SW480 (cell line): ENCODE data around the gene BTAF1.
"Not testable (repeated sequence)": the region's sequence is repeated elsewhere in the genome, so short reads cannot be mapped to it uniquely, and the experiment has no call there.

Experiments used
- DNase-seq: peaks from one replicate; pipeline ENCODE4 v3.0.0-alpha.2; 2016; ENCODE audit warnings: low spot score

The BTAF1 gene

GRCh38 chr10:91923371-91924211 is at the start of gene BTAF1:
BTAF1 (plus strand) TSS chr10:91923770; CDS start chr10:91924077, 307 bp downstream.
- DNase-seq: peak; percentile 85

GRCh38 chr10:91875156-91875555 is 48.4 kb upstream of the BTAF1 start:
- DNase-seq: no peak

GRCh38 chr10:91875779-91876178 is 47.8 kb upstream of the BTAF1 start:
- no peak for DNase-seq

- DNase-seq: no peak
Observed at GRCh38 chr10:91879515-91880170, 43.9 kb upstream of the BTAF1 start.

- no peak for DNase-seq
Observed at GRCh38 chr10:91880310-91880709, 43.3 kb upstream of the BTAF1 start.

GRCh38 chr10:91883549-91884444 is 39.8 kb upstream of the BTAF1 start:
- no peak for DNase-seq

- no peak for DNase-seq
Observed at GRCh38 chr10:91884536-91884935, 39.0 kb upstream of the BTAF1 start.

GRCh38 chr10:91885362-91886079 is 38.0 kb upstream of the BTAF1 start:
- DNase-seq: no peak

GRCh38 chr10:91886954-91887271 is 36.7 kb upstream of the BTAF1 start:
- no peak for DNase-seq

- peak; percentile 43 for DNase-seq
Observed at GRCh38 chr10:91887272-91888076, 36.1 kb upstream of the BTAF1 start.

- DNase-seq: no peak
Observed at GRCh38 chr10:91891125-91892001, 32.2 kb upstream of the BTAF1 start.

- no peak for DNase-seq
Observed at GRCh38 chr10:91893051-91893450, 30.5 kb upstream of the BTAF1 start.

- DNase-seq: not testable (repeated sequence)
Observed at GRCh38 chr10:91894261-91894685, 29.3 kb upstream of the BTAF1 start.

- no peak for DNase-seq
Observed at GRCh38 chr10:91896212-91896756, 27.3 kb upstream of the BTAF1 start.

GRCh38 chr10:91897421-91897820 is 26.1 kb upstream of the BTAF1 start:
- DNase-seq: no peak

GRCh38 chr10:91901784-91902677 is 21.5 kb upstream of the BTAF1 start:
- peak; percentile 81 for DNase-seq

- DNase-seq: no peak
Observed at GRCh38 chr10:91907033-91907594, 16.5 kb upstream of the BTAF1 start.

GRCh38 chr10:91907914-91908336 is 15.6 kb upstream of the BTAF1 start:
- no peak for DNase-seq
